Stomach (tissue), 4 donors: ENCODE data around the gene OGFR.

ENCODE experiments used
- CTCF ChIP-seq, 7 experiments: fragments of 450-650 bp in 4 of 7; fragments of 200-600 bp in 3 of 7; sonication (generic) in 3 of 7; IDR thresholded peaks; one replicate each; pipeline ENCODE4 v1.5.1; 2016 to 2019; ENCODE audit warnings: antibody characterized with exemption in 7 of 7, control low read depth in 2 of 7, mild to moderate bottlenecking in 1 of 7
- EP300 ChIP-seq: sonication (generic); formaldehyde crosslinking; IDR thresholded peaks from one replicate; pipeline ENCODE4 v1.6.1; 2017; ENCODE audit warnings: antibody characterized with exemption
- POLR2A ChIP-seq, 4 donors: fragments of 450-650 bp; IDR thresholded peaks; one replicate each; pipeline ENCODE4 v1.6.1; 2016; ENCODE audit warnings: antibody characterized with exemption in 4 of 4, control low read depth in 2 of 4, mild to moderate bottlenecking in 1 of 4, moderate library complexity in 1 of 4

GRCh38 chr20:62772103-62772611, 32.5 kb upstream of the OGFR start:
- TF ChIP-seq CTCF (IDR thresholded peaks at IDR 0.05) (no peak), EP300 (no peak), POLR2A (IDR thresholded peaks at IDR 0.05) (no peak)
